Inflammatory macrophage treated with lipopolysaccharide for 4 hours (primary cell): ENCODE data around the gene HDDC2.

Source experiments
- DNase-seq: peaks from one replicate; pipeline ENCODE4 v3.0.0-alpha.2; 2020

Gene HDDC2

GRCh38 chr6:125268765-125269164 is 33.0 kb downstream of the HDDC2 start:
- no peak for DNase-seq

GRCh38 chr6:125267806-125268523 is 33.8 kb downstream of the HDDC2 start:
- no peak for DNase-seq

GRCh38 chr6:125264476-125264875 is 37.3 kb downstream of the HDDC2 start:
- no peak for DNase-seq

- DNase-seq, result peak; percentile 57
Measured at GRCh38 chr6:125262016-125263013, 39.5 kb downstream of the HDDC2 start.

GRCh38 chr6:125259354-125259736 is 42.4 kb downstream of the HDDC2 start:
- DNase-seq, result peak; percentile 64

GRCh38 chr6:125258651-125259353 is 43.0 kb downstream of the HDDC2 start:
- DNase-seq, result peak; percentile 87

GRCh38 chr6:125257351-125257750 is 44.4 kb downstream of the HDDC2 start:
- DNase-seq, result no peak

- DNase-seq, result peak; percentile 42
Measured at GRCh38 chr6:125255201-125255600, 46.6 kb downstream of the HDDC2 start.

- DNase-seq, result no peak
Measured at GRCh38 chr6:125254321-125254720, 47.4 kb downstream of the HDDC2 start.

GRCh38 chr6:125253881-125254280 is 47.9 kb downstream of the HDDC2 start:
- no peak for DNase-seq

GRCh38 chr6:125252891-125253290 is 48.9 kb downstream of the HDDC2 start:
- DNase-seq, result no peak

- no peak for DNase-seq
Measured at GRCh38 chr6:125251516-125252220, 50.1 kb downstream of the HDDC2 start.

GRCh38 chr6:125250511-125250910 is 51.3 kb downstream of the HDDC2 start:
- DNase-seq, result no peak

- no peak for DNase-seq
Measured at GRCh38 chr6:125248136-125248535, 53.6 kb downstream of the HDDC2 start.

GRCh38 chr6:125246566-125246965 is 55.2 kb downstream of the HDDC2 start:
- DNase-seq, result no peak

GRCh38 chr6:125245523-125246264 is 56.1 kb downstream of the HDDC2 start:
- no peak for DNase-seq

GRCh38 chr6:125245109-125245508 is 56.7 kb downstream of the HDDC2 start:
- DNase-seq, result no peak

- no peak for DNase-seq
Measured at GRCh38 chr6:125237764-125238163, 64.0 kb downstream of the HDDC2 start.

GRCh38 chr6:125236536-125237327 is 65.0 kb downstream of the HDDC2 start:
- peak; percentile 6 for DNase-seq

GRCh38 chr6:125233202-125233601 is 68.6 kb downstream of the HDDC2 start:
- no peak for DNase-seq

GRCh38 chr6:125232466-125232865 is 69.3 kb downstream of the HDDC2 start:
- DNase-seq, result no peak
